Liver (tissue), 3 donors: ENCODE data around the gene ATP5F1D.

Source experiments
- HNF4A ChIP-seq, 2 donors: conservative IDR thresholded peaks; 2 replicates each; pipeline ENCODE4 v1.6.1; 2016; ENCODE audit warnings: antibody characterized with exemption in 2 of 2, mild to moderate bottlenecking in 2 of 2
- JUND ChIP-seq, 2 donors: IDR thresholded peaks; 2 replicates each; pipeline ENCODE4 v1.6.1; 2016; ENCODE audit warnings: antibody characterized with exemption in 2 of 2
- RAD21 ChIP-seq, 2 donors: IDR thresholded peaks; 2 replicates each; pipeline ENCODE4 v1.6.1; 2016; ENCODE audit warnings: antibody characterized with exemption in 2 of 2, mild to moderate bottlenecking in 2 of 2
- TF ChIP-seq, protein P1 (sequence below): fragments of 150-350 bp; IDR thresholded peaks from 2 replicates; pipeline ENCODE4 v1.5.1; 2017; ENCODE audit warnings: improper control_type of control experiment, low read depth, low read length; ENCODE audit not compliant: missing input control
- TF ChIP-seq, protein P2 (sequence below): IDR thresholded peaks from 2 replicates; pipeline ENCODE4 v1.6.1; 2016; ENCODE audit warnings: antibody characterized with exemption
- TF ChIP-seq, protein P3 (sequence below): IDR thresholded peaks from 2 replicates; pipeline ENCODE4 v1.6.1; 2016; ENCODE audit warnings: antibody characterized with exemption, mild to moderate bottlenecking
- TF ChIP-seq, protein P4 (sequence below): IDR thresholded peaks from 2 replicates; pipeline ENCODE4 v1.6.1; 2016; ENCODE audit warnings: antibody characterized with exemption
- donor health status: healthy.
- donor health status: healthy.

DNA sequence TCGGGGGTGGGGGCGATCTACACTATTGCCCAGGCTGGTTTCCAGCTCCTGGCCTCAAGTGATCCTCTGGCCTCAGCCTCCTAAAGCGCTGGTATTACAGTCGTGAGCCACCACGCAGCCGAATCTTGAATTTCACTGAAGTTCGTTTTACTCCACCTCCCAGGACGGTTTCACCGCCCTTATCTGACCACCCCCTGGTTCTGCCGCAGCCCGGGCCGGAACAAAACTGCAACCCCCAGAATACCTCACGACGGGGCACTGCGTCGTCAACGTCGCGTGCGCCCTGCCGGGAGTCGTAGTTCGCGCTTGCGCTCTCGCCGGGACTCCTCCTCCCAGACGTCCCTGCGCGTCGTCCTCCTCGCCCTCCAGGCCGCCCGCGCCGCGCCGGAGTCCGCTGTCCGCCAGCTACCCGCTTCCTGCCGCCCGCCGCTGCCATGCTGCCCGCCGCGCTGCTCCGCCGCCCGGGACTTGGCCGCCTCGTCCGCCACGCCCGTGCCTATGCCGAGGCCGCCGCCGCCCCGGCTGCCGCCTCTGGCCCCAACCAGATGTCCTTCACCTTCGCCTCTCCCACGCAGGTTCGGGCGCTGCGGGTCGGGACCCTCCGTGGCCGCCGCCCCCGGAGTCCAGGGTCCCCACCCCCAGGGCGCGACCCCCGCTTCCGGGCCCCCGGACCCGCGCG, at the start of gene ATP5F1D:
- TF ChIP-seq, protein P1, sequence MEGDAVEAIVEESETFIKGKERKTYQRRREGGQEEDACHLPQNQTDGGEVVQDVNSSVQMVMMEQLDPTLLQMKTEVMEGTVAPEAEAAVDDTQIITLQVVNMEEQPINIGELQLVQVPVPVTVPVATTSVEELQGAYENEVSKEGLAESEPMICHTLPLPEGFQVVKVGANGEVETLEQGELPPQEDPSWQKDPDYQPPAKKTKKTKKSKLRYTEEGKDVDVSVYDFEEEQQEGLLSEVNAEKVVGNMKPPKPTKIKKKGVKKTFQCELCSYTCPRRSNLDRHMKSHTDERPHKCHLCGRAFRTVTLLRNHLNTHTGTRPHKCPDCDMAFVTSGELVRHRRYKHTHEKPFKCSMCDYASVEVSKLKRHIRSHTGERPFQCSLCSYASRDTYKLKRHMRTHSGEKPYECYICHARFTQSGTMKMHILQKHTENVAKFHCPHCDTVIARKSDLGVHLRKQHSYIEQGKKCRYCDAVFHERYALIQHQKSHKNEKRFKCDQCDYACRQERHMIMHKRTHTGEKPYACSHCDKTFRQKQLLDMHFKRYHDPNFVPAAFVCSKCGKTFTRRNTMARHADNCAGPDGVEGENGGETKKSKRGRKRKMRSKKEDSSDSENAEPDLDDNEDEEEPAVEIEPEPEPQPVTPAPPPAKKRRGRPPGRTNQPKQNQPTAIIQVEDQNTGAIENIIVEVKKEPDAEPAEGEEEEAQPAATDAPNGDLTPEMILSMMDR = no peak
- TF ChIP-seq, protein P2, sequence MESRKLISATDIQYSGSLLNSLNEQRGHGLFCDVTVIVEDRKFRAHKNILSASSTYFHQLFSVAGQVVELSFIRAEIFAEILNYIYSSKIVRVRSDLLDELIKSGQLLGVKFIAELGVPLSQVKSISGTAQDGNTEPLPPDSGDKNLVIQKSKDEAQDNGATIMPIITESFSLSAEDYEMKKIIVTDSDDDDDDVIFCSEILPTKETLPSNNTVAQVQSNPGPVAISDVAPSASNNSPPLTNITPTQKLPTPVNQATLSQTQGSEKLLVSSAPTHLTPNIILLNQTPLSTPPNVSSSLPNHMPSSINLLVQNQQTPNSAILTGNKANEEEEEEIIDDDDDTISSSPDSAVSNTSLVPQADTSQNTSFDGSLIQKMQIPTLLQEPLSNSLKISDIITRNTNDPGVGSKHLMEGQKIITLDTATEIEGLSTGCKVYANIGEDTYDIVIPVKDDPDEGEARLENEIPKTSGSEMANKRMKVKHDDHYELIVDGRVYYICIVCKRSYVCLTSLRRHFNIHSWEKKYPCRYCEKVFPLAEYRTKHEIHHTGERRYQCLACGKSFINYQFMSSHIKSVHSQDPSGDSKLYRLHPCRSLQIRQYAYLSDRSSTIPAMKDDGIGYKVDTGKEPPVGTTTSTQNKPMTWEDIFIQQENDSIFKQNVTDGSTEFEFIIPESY = no peak
- TF ChIP-seq JUND (IDR thresholded peaks at IDR 0.05) = no peak
- TF ChIP-seq RAD21 (IDR thresholded peaks at IDR 0.05) = peak in 1 of 2 donors; percentile 11
- TF ChIP-seq HNF4A (conservative IDR thresholded peaks at IDR 0.05) = no peak
- TF ChIP-seq, protein P3, sequence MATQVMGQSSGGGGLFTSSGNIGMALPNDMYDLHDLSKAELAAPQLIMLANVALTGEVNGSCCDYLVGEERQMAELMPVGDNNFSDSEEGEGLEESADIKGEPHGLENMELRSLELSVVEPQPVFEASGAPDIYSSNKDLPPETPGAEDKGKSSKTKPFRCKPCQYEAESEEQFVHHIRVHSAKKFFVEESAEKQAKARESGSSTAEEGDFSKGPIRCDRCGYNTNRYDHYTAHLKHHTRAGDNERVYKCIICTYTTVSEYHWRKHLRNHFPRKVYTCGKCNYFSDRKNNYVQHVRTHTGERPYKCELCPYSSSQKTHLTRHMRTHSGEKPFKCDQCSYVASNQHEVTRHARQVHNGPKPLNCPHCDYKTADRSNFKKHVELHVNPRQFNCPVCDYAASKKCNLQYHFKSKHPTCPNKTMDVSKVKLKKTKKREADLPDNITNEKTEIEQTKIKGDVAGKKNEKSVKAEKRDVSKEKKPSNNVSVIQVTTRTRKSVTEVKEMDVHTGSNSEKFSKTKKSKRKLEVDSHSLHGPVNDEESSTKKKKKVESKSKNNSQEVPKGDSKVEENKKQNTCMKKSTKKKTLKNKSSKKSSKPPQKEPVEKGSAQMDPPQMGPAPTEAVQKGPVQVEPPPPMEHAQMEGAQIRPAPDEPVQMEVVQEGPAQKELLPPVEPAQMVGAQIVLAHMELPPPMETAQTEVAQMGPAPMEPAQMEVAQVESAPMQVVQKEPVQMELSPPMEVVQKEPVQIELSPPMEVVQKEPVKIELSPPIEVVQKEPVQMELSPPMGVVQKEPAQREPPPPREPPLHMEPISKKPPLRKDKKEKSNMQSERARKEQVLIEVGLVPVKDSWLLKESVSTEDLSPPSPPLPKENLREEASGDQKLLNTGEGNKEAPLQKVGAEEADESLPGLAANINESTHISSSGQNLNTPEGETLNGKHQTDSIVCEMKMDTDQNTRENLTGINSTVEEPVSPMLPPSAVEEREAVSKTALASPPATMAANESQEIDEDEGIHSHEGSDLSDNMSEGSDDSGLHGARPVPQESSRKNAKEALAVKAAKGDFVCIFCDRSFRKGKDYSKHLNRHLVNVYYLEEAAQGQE = peak; percentile 53
- TF ChIP-seq, protein P4, sequence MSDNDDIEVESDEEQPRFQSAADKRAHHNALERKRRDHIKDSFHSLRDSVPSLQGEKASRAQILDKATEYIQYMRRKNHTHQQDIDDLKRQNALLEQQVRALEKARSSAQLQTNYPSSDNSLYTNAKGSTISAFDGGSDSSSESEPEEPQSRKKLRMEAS = no peak
